Aorta (tissue), 5 donors: ENCODE measurements around the gene PRIM2. TPM values are rescaled to one million over a fixed set of nuclear protein-coding genes. Genes with fewer than 3 reads are reported as not detected.
"Not testable (repeated sequence)": the region's sequence is repeated elsewhere in the genome, so short reads cannot be mapped to it uniquely, and the experiment has no call there.

ENCODE experiments used
- ATAC-seq: fragments of 200-7000 bp; cut with Tn5 transposase; one replicate; pipeline ENCODE4 v1.9.1; 2022; ENCODE audit warnings: moderate library complexity; ENCODE audit not compliant: low FRiP score
- DNase-seq, 2 donors: peaks; one replicate each; pipeline ENCODE4 v3.0.0-alpha.2; 2020
- H3K27ac ChIP-seq, 2 donors: one replicate each; pipeline ENCODE4 v1.5.1; 2013; ENCODE audit warnings: low read length in 2 of 2, mild to moderate bottlenecking in 2 of 2, moderate library complexity in 2 of 2, control low read depth in 1 of 2, inconsistent platforms in 1 of 2, low read depth in 1 of 2
- H3K27me3 ChIP-seq, 2 donors: one replicate each; pipeline ENCODE4 v1.6.1; 2013; ENCODE audit warnings: control low read depth in 1 of 2, low read length in 1 of 2, mild to moderate bottlenecking in 1 of 2, moderate library complexity in 1 of 2; ENCODE audit not compliant: insufficient read depth in 2 of 2, control insufficient read depth in 1 of 2
- H3K36me3 ChIP-seq, 2 donors: one replicate each; pipeline ENCODE4 v1.6.1; 2013; ENCODE audit warnings: control low read depth in 1 of 2, low read length in 1 of 2, mild to moderate bottlenecking in 1 of 2; ENCODE audit not compliant: insufficient read depth in 2 of 2, control insufficient read depth in 1 of 2
- H3K4me1 ChIP-seq, 2 donors: one replicate each; pipeline ENCODE4 v1.6.1; 2013; ENCODE audit warnings: low read length in 2 of 2, control low read depth in 1 of 2, mild to moderate bottlenecking in 1 of 2, moderate library complexity in 1 of 2; ENCODE audit not compliant: insufficient read depth in 2 of 2, control insufficient read depth in 1 of 2
- H3K4me3 ChIP-seq, 2 donors: one replicate each; pipeline ENCODE4 v1.5.1; 2013; ENCODE audit warnings: low read length in 2 of 2, control low read depth in 1 of 2, mild to moderate bottlenecking in 1 of 2
- H3K9me3 ChIP-seq: one replicate; pipeline ENCODE4 v1.6.1; 2013; ENCODE audit warnings: mild to moderate bottlenecking, low read length; ENCODE audit not compliant: control insufficient read depth
- WGBS, 2 donors: extraction: QIAGEN DNeasy Blood & Tissue Kit; methylation state at CpG; one replicate each; pipeline ENCODE4 v1.1.7; 2013; 5-methylcytosine and 5-hydroxymethylcytosine counted together
- intact Hi-C, 2 donors: fragments of 100-400 bp; cut with DNase I; formaldehyde crosslinking; loops; one replicate each; pipeline versions ENCODE4 v1.14.2 to v1.15.0; 2022
- polyA plus RNA-seq, 2 donors: library from polyadenylated mRNA; stranded (reverse); fragments of 200-250 nt; gene quantifications; one replicate each; pipeline ENCODE4 v1.2.3, GENCODE V29; 2013
- total RNA-seq, 2 donors: library from RNA; stranded (reverse); fragmentation: NEBNext Ultra II Directional; extraction: Animal tissue kit (Norgen Biotek cat#: 25700); gene quantifications; one replicate each; pipeline ENCODE4 v1.2.1, GENCODE V29; 2021
- donor health status: healthy with polysubstance abuse.
- donor health status: Bipolar disorder and iron deficiency.
- donor health status: DM: no; HTN: no; CAD: no.
- donor health status: DM: no; HTN: no; CAD: no.
- donor health status: DM: yes; HTN: yes; CAD: no.

PRIM2 gene
- total and polyA plus RNA-seq, 4 donors = 2.8 to 12.3 (median 7.1) TPM

GRCh38 chr6:57362340-57362739, 44.9 kb downstream of the PRIM2 start:
- H3K4me1 ChIP-seq, ATAC-seq, H3K36me3 ChIP-seq, H3K27me3 ChIP-seq, H3K27ac ChIP-seq, H3K4me3 ChIP-seq, DNase-seq, intact Hi-C loops, H3K9me3 ChIP-seq: not testable (repeated sequence)
- WGBS, 2 donors = 29 to 30% methylated on average over 2 of the region's 2 CpGs

GRCh38 chr6:57365076-57365583, 47.7 kb downstream of the PRIM2 start:
- H3K4me1 ChIP-seq, H3K4me3 ChIP-seq, intact Hi-C loops, H3K27ac ChIP-seq, H3K27me3 ChIP-seq, H3K36me3 ChIP-seq, H3K9me3 ChIP-seq, ATAC-seq, DNase-seq: not testable (repeated sequence)
- WGBS, 2 donors = 92 to 100% methylated on average over 2 of the region's 2 CpGs

DNA sequence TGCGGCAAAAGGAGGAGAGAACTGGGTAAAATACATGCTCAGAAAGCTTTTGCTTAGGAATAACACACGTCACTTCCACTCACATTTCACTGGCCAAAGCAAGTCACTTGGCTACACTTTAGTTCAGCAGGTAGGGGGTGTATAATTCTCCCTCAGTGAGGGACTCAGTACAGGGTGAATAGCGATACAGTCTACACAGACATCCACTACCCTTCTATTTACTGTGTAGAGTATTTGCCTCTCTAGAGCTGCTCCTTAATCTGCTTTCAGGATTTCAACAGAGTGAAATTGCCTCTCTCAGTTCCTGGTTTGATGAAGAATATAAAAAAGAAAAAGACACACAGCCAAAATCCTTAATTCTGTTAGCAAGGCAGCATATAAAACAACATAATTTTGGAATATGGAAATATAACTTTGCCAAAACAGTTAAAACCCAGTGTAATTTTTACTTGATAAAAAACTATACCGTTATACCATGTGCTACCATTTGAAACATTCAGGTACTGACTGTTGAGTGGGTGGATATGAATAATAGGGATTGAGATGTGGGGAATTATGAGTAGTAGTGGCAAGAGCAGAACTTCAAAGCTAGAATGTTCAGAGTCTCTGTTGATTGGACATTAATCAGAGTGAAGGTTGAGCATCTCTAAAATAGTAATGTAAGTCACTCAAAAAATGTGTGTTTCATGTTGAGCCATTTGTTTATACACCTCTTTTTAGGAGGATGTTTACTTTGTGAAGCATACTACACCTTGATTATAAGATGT, 51.7 kb downstream of the PRIM2 start:
- H3K4me1 ChIP-seq, H3K27me3 ChIP-seq, H3K27ac ChIP-seq, H3K4me3 ChIP-seq, DNase-seq, H3K9me3 ChIP-seq, intact Hi-C loops, H3K36me3 ChIP-seq, ATAC-seq: not testable (repeated sequence)
- 91 to 92% methylated on average over 4 of the region's 4 CpGs for WGBS, 2 donors

- intact Hi-C loops, H3K4me1 ChIP-seq, DNase-seq, H3K4me3 ChIP-seq, H3K27ac ChIP-seq, ATAC-seq, H3K27me3 ChIP-seq, H3K9me3 ChIP-seq, H3K36me3 ChIP-seq: not testable (repeated sequence)
- 89 to 93% methylated on average over 1 of the region's 1 CpG for WGBS, 2 donors
Observed at GRCh38 chr6:57371779-57372178, 54.3 kb downstream of the PRIM2 start.

DNA sequence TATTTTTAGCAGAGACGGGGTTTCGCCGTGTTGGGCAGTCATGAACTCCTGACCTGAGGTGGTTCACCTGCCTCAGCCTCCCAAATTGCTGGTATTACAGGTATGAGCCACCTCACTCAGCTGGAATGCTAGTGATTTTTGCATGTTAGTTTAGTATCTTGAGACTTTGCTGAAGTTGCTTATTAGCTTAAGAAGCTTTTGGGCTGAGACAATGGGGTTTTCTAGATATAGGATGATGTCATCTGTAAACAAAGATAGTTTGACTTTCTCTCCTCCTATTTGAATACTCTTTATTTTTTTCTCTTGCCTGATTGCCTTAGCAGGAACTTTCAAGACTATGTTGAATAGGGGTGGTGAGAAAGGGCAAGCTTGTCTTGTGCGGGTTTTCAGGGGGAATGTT, 57.3 kb downstream of the PRIM2 start:
- H3K4me3 ChIP-seq, H3K4me1 ChIP-seq, H3K27ac ChIP-seq, H3K27me3 ChIP-seq, H3K36me3 ChIP-seq, intact Hi-C loops, H3K9me3 ChIP-seq, DNase-seq, ATAC-seq: not testable (repeated sequence)
- WGBS, 2 donors = 98 to 100% methylated on average over 4 of the region's 4 CpGs

DNA sequence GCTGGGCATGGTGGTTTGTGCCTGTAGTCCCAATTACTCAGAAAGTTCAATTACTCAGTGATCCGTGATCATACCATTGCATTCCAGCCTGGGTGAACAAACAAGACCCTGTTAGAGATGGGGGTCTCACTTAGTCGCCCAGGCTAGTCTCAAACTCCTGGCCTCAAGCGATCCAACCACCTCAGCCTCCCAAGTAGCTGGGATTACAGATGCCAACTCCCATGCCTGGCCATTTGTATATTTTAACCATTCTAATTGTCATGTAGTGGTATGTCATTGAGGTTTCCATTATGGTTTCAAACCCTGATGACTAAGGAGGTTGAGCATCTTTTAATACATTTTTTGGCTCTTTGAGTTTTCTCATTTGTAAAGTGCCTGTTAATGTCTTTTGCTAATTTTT, 58.7 kb downstream of the PRIM2 start:
- not testable (repeated sequence) for ATAC-seq, DNase-seq
- WGBS, 2 donors = 97 to 98% methylated on average over 3 of the region's 3 CpGs

GRCh38 chr6:57389038-57389592, 71.7 kb downstream of the PRIM2 start:
- intact Hi-C loops, H3K4me3 ChIP-seq, H3K27me3 ChIP-seq, H3K4me1 ChIP-seq, H3K27ac ChIP-seq, H3K9me3 ChIP-seq, DNase-seq, H3K36me3 ChIP-seq, ATAC-seq: not testable (repeated sequence)
- 97 to 100% methylated on average over 1 of the region's 2 CpGs for WGBS, 2 donors

More for the DNA sequence above, 58.7 kb downstream of the PRIM2 start:
- H3K27me3 ChIP-seq, H3K27ac ChIP-seq, H3K4me1 ChIP-seq, H3K9me3 ChIP-seq, H3K4me3 ChIP-seq, intact Hi-C loops, H3K36me3 ChIP-seq: not testable (repeated sequence)

- DNase-seq, ATAC-seq, H3K36me3 ChIP-seq, H3K27ac ChIP-seq, H3K27me3 ChIP-seq, H3K4me3 ChIP-seq, H3K9me3 ChIP-seq, H3K4me1 ChIP-seq, intact Hi-C loops: not testable (repeated sequence)
- WGBS, 2 donors = 97 to 98% methylated on average over 2 of the region's 2 CpGs
Observed at GRCh38 chr6:57390818-57391217, 73.4 kb downstream of the PRIM2 start.

DNA sequence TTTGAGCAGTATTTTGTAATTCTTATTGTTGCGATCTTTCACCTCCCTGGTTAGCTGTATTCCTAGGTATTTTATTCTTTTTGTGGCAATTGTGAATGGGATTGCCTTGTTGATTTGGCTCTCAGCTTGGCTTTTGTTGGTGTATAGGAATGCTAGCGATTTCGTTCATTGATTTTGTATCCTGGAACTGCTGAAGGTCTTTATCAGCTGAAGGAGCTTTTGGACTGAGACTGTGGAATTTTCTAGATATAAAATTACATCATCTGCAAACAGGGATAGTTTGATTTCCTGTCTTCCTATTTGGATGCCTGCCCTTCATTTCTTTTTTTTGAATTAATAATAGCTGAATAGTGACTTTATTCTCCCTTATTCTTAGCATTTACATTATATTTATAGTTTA, 74.6 kb downstream of the PRIM2 start:
- H3K36me3 ChIP-seq, H3K27ac ChIP-seq, ATAC-seq, H3K9me3 ChIP-seq, H3K4me3 ChIP-seq, H3K4me1 ChIP-seq, DNase-seq, intact Hi-C loops, H3K27me3 ChIP-seq: not testable (repeated sequence)
- 94 to 98% methylated on average over 3 of the region's 3 CpGs for WGBS, 2 donors
